Measurements from ENCODE around the gene ABAT.

DNA sequence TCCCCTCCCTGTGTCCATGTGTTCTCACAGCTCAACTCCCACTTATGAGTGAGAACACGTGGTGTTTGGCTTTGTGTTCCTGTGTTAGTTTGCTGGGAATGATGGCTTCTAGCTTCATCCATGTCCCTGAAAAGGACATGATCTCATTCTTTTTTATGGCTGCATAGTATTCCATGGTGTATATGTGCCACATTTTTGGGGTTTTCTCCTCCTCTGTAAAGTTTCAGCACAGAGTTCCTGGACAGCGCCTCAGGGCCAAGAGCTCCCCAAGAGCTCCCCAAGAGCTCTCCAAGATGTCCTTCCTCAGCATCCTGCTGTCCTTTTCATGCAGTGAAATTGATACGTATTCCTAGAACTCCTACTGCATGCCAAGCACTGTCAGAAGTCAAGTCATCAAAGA is 6.9 kb upstream of the ABAT start:
- TF ChIP-seq, protein P1, sequence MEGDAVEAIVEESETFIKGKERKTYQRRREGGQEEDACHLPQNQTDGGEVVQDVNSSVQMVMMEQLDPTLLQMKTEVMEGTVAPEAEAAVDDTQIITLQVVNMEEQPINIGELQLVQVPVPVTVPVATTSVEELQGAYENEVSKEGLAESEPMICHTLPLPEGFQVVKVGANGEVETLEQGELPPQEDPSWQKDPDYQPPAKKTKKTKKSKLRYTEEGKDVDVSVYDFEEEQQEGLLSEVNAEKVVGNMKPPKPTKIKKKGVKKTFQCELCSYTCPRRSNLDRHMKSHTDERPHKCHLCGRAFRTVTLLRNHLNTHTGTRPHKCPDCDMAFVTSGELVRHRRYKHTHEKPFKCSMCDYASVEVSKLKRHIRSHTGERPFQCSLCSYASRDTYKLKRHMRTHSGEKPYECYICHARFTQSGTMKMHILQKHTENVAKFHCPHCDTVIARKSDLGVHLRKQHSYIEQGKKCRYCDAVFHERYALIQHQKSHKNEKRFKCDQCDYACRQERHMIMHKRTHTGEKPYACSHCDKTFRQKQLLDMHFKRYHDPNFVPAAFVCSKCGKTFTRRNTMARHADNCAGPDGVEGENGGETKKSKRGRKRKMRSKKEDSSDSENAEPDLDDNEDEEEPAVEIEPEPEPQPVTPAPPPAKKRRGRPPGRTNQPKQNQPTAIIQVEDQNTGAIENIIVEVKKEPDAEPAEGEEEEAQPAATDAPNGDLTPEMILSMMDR (IDR thresholded peaks at IDR 0.05; ENCODE audit: low read depth, low read length): no peak
- TF ChIP-seq MAX (IDR thresholded peaks at IDR 0.05; ENCODE audit: low read depth, low read length) (no peak), MYC (IDR thresholded peaks at IDR 0.05; ENCODE audit: low read depth, low read length) (no peak), POLR2A (IDR thresholded peaks at IDR 0.05; ENCODE audit: extremely low read depth, insufficient read length) (no peak)
